GM21367 (cell line): ENCODE data around the gene MAN1B1.
"Not testable (repeated sequence)": the region's sequence is repeated elsewhere in the genome, so short reads cannot be mapped to it uniquely, and the experiment has no call there.

ENCODE experiments used
- ATAC-seq: cut with Tn5 transposase; IDR thresholded peaks from one replicate; pipeline ENCODE4 v1.9.1; 2021; ENCODE audit not compliant: unreplicated experiment

Gene MAN1B1

GRCh38 chr9:137110147-137110910 is 23.5 kb downstream of the MAN1B1 start:
- ATAC-seq = no peak

- no peak for ATAC-seq
Measured at GRCh38 chr9:137110911-137111787, 24.4 kb downstream of the MAN1B1 start.

DNA sequence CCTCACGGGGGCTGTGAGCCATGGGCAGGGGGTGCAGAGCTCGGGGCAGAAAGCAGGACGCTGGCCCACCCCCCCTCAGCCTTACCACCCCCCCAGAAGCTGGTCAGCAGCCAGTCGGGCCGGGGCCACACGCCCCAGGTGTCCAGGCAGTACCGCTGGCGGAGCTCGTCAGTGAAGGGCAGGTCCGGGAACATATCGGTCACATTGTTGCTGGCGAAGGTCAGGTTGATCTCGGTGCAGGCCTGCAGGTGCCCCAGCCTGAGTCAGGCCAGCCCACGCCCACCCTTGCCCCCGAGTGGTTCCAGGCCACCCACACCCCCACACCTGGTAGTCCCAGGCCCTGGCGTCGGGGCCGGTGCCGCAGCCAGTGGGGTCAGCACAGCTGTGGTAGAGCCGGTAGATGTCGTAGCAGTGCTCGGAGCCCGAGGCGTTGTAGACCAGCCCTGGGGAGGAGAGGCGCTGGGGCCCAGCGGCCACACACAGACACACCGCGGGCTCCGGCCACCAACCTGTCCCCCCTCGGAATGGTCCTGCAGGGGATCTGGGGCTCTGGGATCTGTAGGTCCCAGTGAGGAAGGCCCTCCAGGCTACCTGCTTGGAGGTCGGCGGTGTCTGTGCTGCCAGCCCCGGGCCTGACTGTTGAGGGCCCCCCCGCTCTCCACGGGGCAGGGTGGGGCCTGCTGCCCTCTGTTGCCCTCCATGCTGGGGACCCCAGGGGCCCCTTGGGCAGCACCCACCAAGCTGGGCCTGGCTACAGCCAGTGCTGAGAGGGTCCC is 25.2 kb downstream of the MAN1B1 start:
- no peak for ATAC-seq

DNA sequence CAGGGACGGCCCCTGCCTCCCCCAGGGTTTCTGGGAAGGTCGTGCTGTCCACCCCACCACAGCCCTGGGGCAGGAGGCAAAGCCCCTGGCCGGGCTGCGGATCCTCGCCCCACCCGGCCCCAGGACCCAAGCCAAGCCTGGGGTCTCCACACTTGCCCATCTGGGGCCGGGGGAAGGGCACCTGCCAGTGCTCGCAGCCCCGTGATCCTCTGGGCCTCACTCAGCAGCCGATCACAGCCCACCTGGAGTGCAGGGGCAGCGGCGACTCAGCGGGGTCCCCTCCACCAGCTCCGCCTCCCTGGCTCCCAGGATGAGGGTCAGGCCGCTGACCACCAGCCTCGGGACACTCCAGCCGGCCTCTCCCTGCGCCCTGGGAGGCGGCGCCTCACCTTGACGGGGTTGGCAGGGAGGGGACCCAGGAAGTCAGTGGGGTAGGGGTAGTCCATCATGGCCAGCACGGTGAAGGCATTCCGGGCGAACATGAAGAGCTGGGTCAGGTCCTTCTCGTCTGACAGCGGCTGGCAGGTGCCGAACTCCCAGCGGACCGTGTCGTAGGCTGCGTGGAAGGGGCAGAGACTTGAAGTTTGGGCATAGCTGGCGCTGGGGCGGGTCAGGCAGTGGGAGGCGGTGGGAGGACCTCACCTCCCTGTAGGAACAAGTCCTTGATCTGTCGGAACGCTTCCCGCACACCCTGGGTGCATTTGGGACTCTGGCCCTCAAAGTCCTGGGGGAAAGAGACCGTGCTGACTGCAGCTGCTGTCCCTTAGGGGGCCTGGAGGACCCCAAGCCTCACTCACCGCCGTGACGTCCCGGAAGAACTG is 26.0 kb downstream of the MAN1B1 start:
- ATAC-seq = no peak

DNA sequence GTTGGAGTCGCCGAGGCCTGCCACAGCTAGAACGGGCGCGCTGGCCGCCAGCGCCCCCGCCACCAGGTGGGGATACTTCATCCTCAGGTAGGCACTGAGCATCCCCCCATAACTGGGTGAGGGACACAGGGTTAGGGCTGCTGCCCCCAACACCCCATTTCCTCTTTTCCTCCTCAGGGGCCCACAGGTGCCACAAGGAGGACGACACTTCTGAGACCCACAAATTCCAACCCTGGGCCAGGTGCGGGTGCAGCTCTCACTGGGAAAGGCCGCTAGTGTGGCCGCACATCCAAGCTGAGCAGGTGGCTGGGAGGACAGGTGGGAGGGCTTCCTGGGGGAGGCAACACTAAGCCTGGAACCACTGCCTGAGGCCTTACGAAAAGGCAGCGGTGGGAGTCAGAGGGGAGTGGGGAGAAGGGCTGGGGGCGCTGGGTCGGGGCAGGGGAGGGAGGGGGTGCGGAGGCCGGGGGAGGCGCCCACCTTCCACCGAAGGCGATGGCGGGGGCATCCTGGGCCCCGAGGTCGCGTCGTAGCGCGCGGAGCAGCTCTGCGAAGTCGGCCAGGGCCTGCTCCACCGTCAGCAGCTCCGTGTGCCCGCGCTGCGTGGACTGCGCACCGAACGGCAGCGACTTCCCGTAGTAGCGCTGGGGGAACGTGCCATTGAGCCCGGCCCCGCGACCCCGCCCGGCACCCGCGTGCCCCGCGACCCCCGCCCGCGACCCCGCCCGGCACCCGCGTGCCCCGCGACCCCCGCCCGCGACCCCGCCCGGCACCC is 26.8 kb downstream of the MAN1B1 start:
- ATAC-seq = no peak

DNA sequence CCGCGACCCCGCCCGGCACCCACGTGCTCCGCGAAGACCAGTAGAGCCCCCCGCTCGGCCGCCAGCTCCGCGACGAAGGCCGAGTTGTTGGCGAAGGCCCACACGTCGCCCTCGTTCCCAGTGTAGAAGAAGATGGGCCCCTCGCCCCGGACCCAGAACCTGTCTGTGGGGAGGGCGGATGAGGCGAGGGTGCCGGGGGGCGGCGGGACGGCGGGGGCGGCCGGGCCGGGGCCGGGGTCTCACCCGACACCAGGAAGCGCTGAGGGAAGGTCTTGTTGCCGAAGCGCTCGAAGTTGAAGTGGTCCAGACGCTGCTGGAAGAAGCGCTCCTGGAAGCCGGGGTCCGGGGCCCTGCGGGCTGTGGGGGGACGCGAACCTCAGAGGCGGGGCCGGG is 27.4 kb downstream of the MAN1B1 start:
- ATAC-seq = no peak

- ATAC-seq = peak; percentile 48
Measured at GRCh38 chr9:137114613-137115393, 28.0 kb downstream of the MAN1B1 start, which contains the start of gene DPP7. TSS of gene DPP7 (minus strand) at chr9:137114733. CDS start at chr9:137114713, 20 bp downstream.

- ATAC-seq = no peak
Measured at GRCh38 chr9:137115394-137116026, 28.7 kb downstream of the MAN1B1 start.

- ATAC-seq = no peak
Measured at GRCh38 chr9:137116027-137116507, 29.3 kb downstream of the MAN1B1 start.

DNA sequence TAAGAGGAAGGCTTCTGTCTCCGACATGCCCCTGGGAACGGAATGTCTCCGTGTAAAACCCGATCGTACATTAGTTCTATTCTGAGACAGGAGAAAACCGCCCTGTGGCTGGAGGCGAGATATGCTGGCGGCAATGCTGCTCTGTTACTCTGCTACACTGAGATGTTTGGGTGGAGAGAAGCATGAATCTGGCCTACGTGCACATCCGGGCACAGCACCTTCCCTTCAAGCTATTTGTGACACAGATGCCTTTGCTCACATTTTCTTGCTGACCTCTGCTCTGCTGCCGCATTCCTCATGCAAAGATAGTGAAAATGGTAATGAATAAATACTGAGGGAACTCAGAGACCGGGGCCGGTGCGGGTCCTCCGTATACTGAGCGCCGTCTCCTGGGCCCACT is 29.9 kb downstream of the MAN1B1 start:
- no peak for ATAC-seq

DNA sequence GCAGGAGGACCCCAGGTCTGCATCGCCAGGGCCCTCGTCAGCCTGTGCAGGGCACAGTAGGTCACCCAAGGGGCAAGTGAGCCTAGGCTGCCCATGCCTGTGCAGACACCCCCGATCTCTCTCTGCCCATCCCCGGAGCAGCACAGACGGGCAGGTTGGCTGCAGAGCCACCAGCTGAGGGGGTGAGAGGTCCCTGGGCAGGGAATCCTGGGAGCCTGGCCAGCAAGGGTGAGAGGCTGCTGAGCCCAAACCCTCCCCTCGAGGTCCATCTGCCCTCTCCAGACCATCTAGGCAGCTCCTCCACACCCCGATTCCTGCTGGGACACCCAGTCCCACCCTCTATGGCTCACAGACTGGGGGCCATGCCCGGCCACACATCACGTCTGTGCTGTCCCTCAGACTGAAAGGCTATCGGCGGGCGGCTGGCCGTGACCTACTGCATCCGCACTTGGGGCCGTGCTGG is 30.5 kb downstream of the MAN1B1 start:
- no peak for ATAC-seq

- ATAC-seq = not testable (repeated sequence)
Measured at GRCh38 chr9:137118092-137118603, 31.4 kb downstream of the MAN1B1 start.

DNA sequence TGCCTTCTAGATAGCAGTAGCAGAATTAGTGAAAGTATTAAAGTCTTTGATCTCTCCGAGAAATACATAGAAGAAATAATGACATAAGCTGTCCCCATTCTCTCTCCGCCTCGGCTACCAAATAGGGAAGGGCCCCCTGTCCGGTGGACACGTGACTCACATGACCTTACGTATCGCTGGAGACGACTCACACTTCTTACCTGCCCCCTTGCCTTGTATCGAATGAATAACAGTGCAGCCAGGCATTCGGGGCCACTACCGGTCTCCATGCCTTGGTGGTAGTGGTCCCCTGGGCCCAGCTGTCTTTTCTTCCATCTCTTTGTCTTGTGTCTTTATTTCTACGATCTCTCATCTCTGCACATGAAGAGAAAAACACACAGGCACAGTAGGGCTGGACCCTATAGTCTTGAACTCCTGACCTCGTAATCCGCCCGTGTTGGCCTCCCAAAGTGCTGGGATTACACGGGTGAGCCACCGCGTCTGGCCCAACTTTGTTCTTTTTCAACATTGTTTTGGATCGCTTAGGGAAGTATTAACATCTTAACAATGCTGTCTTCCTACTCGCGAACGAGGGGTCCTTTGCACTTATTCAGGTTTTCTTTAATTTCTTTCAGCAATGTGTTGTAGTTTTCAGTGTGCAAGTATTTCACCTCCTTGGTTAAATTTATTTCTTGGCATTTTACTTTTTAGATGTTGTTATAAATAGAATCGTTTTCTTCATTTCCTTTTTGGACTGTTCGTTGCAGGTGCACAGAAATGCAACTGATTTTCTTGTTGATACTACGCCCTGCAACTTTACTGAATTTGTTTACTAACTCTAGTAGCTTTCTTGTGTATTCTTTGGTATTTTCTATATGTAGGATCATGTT is 35.4 kb downstream of the MAN1B1 start:
- not testable (repeated sequence) for ATAC-seq

- ATAC-seq = not testable (repeated sequence)
Measured at GRCh38 chr9:137122796-137123467, 36.1 kb downstream of the MAN1B1 start.

- ATAC-seq = no peak
Measured at GRCh38 chr9:137123468-137123837, 36.7 kb downstream of the MAN1B1 start.

DNA sequence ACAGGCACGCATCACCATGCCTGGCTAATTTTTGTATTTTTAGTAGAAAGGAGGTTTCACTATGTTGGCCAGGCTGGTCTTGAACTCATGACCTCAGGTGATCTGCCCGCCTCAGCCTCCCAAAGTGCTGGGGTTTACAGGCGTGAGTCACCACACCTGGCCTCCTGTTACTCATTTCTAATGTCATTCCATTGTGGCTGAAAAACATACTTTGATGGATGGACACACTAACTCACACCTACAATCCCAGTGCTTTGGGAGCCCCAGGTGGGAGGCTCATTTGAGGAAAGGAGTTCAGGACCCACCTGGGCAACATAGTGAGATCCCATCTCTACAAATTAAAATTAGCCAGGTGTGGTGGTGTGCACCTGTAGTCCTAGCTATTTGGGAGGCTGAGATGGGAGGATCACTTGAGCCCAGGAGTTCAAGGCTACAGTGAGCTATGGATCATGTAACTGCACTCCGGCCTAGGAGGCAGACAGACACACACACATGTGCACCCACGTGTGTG is 37.2 kb downstream of the MAN1B1 start:
- ATAC-seq = not testable (repeated sequence)
